Esophagus muscularis mucosa (tissue), 4 donors: ENCODE results near the gene BLOC1S4. TPM values are rescaled to one million over a fixed set of nuclear protein-coding genes. Genes with fewer than 3 reads are reported as not detected.

Experiments used
- DNase-seq: peaks from one replicate; pipeline ENCODE4 v3.0.0-alpha.2; 2017; ENCODE audit errors: extremely low spot score
- H3K27ac ChIP-seq, 4 donors: fragments of 200-600 bp; sonication (generic); replicated peaks in 1 of 4; 1 replicate in 3 of 4; 2 replicates in 1 of 4; pipeline ENCODE4 v1.5.1; 2016 to 2019; ENCODE audit warnings: mild to moderate bottlenecking in 1 of 4
- H3K27me3 ChIP-seq, 4 donors: fragments of 200-600 bp; sonication (generic); one replicate each; pipeline versions ENCODE4 v1.5.1 to v1.6.0; 2016 to 2019
- H3K36me3 ChIP-seq, 4 donors: fragments of 200-600 bp; sonication (generic); one replicate each; pipeline ENCODE4 v1.5.1; 2016 to 2019
- H3K4me1 ChIP-seq, 4 donors: fragments of 200-600 bp; sonication (generic); one replicate each; pipeline ENCODE4 v1.5.1; 2016 to 2019
- H3K4me3 ChIP-seq, 4 donors: fragments of 200-600 bp; sonication (generic); 1 replicate in 2 of 4; 2 replicates in 2 of 4; pipeline ENCODE4 v1.5.1; 2016 to 2019; ENCODE audit warnings: mild to moderate bottlenecking in 4 of 4, moderate library complexity in 1 of 4
- H3K9me3 ChIP-seq, 4 donors: fragments of 200-600 bp; sonication (generic); 1 replicate in 3 of 4; 2 replicates in 1 of 4; pipeline ENCODE4 v1.5.1; 2016 to 2019
- EP300 ChIP-seq: sonication (generic); formaldehyde crosslinking; IDR thresholded peaks from one replicate; pipeline ENCODE4 v1.6.1; 2017; ENCODE audit warnings: antibody characterized with exemption
- POLR2A ChIP-seq: fragments of 450-650 bp; IDR thresholded peaks from one replicate; pipeline ENCODE4 v1.6.1; 2017; ENCODE audit warnings: antibody characterized with exemption, moderate library complexity, mild to moderate bottlenecking, low read depth
- POLR2AphosphoS5 ChIP-seq, 2 donors: sonication (generic); formaldehyde crosslinking; IDR thresholded peaks; one replicate each; pipeline ENCODE4 v1.6.1; 2017; ENCODE audit warnings: antibody characterized with exemption in 2 of 2
- WGBS: methylation state at CpG from one replicate; pipeline ENCODE4 v1.1.5; 2018; 5-methylcytosine and 5-hydroxymethylcytosine counted together
- intact Hi-C: fragments of 100-400 bp; cut with DNase I; formaldehyde crosslinking; loops from one replicate; pipeline ENCODE4 v1.15.1; 2023
- total RNA-seq, 4 donors: library from RNA; depleted of rRNA; stranded (reverse); fragments of >200 nt; gene quantifications; one replicate each; pipeline versions ENCODE4 v1.1.0 to v1.2.1, GENCODE V29; 2016
- TF ChIP-seq, protein P1 (sequence below), 3 experiments: fragments of 200-600 bp in 2 of 3; fragments of 450-650 bp in 1 of 3; sonication (generic) in 2 of 3; IDR thresholded peaks; one replicate each; pipeline ENCODE4 v1.5.1; 2017 to 2019; ENCODE audit warnings: antibody characterized with exemption in 3 of 3, mild to moderate bottlenecking in 2 of 3, moderate library complexity in 1 of 3

The BLOC1S4 gene
- total RNA-seq, 4 donors from 2014 or later, result 15.8 to 21.9 (median 17.9) TPM

GRCh38 chr4:6746721-6747293 is 30.8 kb downstream of the BLOC1S4 start:
- no peak for TF ChIP-seq POLR2A
- no peak for TF ChIP-seq EP300
- no peaks in the 10 kb centered on the region for H3K9me3 ChIP-seq
- H3K4me1 ChIP-seq, result peaks cover 25 to 36% (median 28%) of the 10 kb centered on the region in 4 donors
- DNase-seq, result no peak
- no peaks in the 10 kb centered on the region for H3K27me3 ChIP-seq
- H3K27ac ChIP-seq, result no peak overlapping the region
- H3K4me3 ChIP-seq, result no peak overlapping the region
- intact Hi-C loops, result no loop called here
- no peaks in the 10 kb centered on the region for H3K36me3 ChIP-seq
- WGBS, result 75% methylated on average over 17 of the region's 20 CpGs

DNA sequence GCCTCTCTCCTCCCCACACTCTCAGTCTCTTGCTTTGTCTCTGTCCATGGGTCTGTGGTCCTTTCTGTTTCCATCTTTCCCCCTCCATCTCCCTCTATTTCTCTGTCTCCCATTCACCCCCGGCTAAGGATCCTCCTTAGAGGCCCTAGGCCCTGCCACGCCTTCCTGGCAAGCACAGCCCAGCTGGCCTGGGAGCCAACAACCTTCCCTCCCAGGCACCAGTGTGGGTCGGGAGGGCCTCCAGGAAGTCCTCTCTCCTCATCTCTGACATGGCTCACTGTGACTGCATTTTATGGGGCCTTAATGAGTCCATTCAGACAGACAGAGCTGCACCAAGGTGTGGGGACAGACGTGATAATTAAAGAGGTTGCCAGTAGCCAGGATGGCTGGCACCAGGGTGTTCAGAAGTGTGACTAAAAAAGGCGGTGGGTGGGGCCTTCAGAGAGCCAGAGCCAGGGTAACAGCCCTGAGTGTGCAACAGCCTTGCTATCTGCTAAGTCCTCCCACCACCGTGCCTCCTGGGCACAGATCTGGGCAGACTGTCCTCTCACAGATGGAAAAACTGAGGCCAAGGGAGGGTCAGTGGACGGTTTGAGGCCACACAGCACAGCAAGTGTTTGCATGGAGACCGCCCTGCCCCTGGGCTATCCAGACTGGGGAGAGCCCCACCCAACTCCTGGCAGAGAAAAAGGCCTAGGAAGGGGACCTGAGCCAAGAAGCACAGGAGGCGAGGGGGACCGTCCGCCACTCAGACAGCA is 31.5 kb downstream of the BLOC1S4 start:
- WGBS, result 59% methylated on average over 8 of the region's 11 CpGs
- Histone ChIP-seq H3K4me1 (peaks cover 25 to 36% (median 28%) of the 10 kb centered on the region in 4 donors), H3K27me3 (no peaks in the 10 kb centered on the region), H3K4me3 (no peak overlapping the region), H3K36me3 (no peaks in the 10 kb centered on the region), H3K9me3 (no peaks in the 10 kb centered on the region), H3K27ac (no peak overlapping the region)
- TF ChIP-seq, protein P1, sequence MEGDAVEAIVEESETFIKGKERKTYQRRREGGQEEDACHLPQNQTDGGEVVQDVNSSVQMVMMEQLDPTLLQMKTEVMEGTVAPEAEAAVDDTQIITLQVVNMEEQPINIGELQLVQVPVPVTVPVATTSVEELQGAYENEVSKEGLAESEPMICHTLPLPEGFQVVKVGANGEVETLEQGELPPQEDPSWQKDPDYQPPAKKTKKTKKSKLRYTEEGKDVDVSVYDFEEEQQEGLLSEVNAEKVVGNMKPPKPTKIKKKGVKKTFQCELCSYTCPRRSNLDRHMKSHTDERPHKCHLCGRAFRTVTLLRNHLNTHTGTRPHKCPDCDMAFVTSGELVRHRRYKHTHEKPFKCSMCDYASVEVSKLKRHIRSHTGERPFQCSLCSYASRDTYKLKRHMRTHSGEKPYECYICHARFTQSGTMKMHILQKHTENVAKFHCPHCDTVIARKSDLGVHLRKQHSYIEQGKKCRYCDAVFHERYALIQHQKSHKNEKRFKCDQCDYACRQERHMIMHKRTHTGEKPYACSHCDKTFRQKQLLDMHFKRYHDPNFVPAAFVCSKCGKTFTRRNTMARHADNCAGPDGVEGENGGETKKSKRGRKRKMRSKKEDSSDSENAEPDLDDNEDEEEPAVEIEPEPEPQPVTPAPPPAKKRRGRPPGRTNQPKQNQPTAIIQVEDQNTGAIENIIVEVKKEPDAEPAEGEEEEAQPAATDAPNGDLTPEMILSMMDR (IDR thresholded peaks at IDR 0.05), result no peak
- no peak for TF ChIP-seq POLR2A
- no peak for DNase-seq
- intact Hi-C loops, result no loop called here

DNA sequence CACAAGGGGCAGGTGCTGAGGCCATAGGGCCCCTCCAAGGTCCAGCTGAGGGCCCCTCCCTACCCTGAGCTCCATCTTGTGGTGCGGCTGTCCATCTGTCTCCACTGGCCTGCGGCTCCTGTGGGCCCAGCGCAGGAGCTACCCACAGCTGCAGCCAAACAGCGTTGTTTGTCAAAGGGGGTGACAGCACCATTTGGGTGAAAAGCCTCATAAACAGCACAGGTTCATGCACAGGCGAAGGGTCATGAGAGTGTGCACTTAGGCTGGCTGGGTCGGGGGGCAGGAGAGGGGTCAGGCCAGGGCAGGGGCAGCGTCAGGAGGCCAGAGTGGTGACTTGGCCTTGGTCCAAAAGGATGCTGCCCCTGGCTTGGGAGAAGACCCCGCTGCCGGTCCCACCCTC is 32.3 kb downstream of the BLOC1S4 start:
- Histone ChIP-seq H3K27me3 (no peaks in the 10 kb centered on the region), H3K9me3 (no peaks in the 10 kb centered on the region), H3K4me1 (peaks cover 25 to 36% (median 28%) of the 10 kb centered on the region in 4 donors), H3K36me3 (no peaks in the 10 kb centered on the region), H3K4me3 (no peak overlapping the region), H3K27ac (no peak overlapping the region)
- DNase-seq, result no peak
- TF ChIP-seq POLR2AphosphoS5 (IDR thresholded peaks at IDR 0.05), result no peak
- TF ChIP-seq, protein P1 (IDR thresholded peaks at IDR 0.05), result no peak
- no peak for TF ChIP-seq EP300
- TF ChIP-seq POLR2A, result no peak
- intact Hi-C loops, result no loop called here
- 91% methylated on average over 9 of the region's 9 CpGs for WGBS

- no peak for DNase-seq
- H3K27me3 ChIP-seq, result no peaks in the 10 kb centered on the region
- TF ChIP-seq EP300, result no peak
- TF ChIP-seq POLR2A, result peak; percentile 39
- TF ChIP-seq POLR2AphosphoS5 (IDR thresholded peaks at IDR 0.05), result peak; percentile 34 to 36
- TF ChIP-seq, protein P1 (IDR thresholded peaks at IDR 0.05), result no peak
- H3K4me1 ChIP-seq, result peaks cover 25 to 36% (median 28%) of the 10 kb centered on the region in 4 donors
- no peak overlapping the region for H3K4me3 ChIP-seq
- H3K36me3 ChIP-seq, result no peaks in the 10 kb centered on the region
- H3K27ac ChIP-seq, result peak overlapping the region in 2 of 4 donors; percentile 44 to 54
- no peaks in the 10 kb centered on the region for H3K9me3 ChIP-seq
- WGBS, result 65% methylated on average over 18 of the region's 25 CpGs
- intact Hi-C loops, result no loop called here
These were observed 33.6 kb downstream of the BLOC1S4 start for GRCh38 chr4:6749340-6750171.
